ENCODE measurements around the gene REXO5.

DNA sequence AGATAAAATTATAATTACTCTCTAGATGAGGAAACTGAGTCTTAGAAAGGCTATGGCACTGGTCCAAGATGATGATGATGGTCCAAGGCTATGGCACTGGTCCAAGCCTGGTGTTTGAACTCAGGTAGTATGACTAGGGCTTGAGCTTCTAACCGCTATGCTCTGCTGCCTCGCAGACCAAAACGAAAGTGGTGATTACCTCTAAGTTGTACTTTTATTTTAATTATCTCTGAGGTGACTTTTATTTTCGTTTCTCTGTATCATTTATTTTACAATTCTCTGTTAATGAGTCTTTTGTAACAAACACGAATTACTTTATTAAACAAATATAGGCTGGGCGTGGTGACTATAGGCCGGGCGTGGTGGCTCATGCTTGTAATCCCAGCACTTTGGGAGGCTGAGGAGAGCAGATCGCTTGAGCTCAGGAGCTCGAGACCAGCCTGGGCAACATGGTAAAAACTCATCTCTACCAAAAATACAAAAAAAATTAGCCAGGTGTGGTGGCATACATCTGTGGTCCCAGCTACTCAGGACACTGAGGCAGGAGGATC, 5.6 kb downstream of the REXO5 start:
- TF ChIP-seq, protein P1, sequence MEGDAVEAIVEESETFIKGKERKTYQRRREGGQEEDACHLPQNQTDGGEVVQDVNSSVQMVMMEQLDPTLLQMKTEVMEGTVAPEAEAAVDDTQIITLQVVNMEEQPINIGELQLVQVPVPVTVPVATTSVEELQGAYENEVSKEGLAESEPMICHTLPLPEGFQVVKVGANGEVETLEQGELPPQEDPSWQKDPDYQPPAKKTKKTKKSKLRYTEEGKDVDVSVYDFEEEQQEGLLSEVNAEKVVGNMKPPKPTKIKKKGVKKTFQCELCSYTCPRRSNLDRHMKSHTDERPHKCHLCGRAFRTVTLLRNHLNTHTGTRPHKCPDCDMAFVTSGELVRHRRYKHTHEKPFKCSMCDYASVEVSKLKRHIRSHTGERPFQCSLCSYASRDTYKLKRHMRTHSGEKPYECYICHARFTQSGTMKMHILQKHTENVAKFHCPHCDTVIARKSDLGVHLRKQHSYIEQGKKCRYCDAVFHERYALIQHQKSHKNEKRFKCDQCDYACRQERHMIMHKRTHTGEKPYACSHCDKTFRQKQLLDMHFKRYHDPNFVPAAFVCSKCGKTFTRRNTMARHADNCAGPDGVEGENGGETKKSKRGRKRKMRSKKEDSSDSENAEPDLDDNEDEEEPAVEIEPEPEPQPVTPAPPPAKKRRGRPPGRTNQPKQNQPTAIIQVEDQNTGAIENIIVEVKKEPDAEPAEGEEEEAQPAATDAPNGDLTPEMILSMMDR (IDR thresholded peaks at IDR 0.05): no peak
- TF ChIP-seq POLR2A (IDR thresholded peaks at IDR 0.05): no peak

All from uterus (tissue), 2 donors.